Caco-2 (cell line): ENCODE data around the gene CPLX1. TPM values are rescaled to one million over a fixed set of nuclear protein-coding genes. Genes with fewer than 3 reads are reported as not detected.

Source experiments
- BruUV-seq: library from RNA; stranded (reverse); fragments of 400-500 nt; replicated peaks from 2 replicates; lab custom pipeline; 2021; lab: Mats Ljungman, UMichigan
- CTCF ChIA-PET: fragments of 300-600 bp; sonication (Branson Sonifier 250); formaldehyde crosslinking; loops from one replicate; lab custom pipeline; 2022; ENCODE audit warnings: antibody characterized with exemption; lab: Charles Lee
- POLR2A ChIA-PET: fragments of 300-600 bp; sonication (Branson Sonifier 250); formaldehyde crosslinking; loops from one replicate; lab custom pipeline; 2022; ENCODE audit warnings: antibody characterized with exemption; lab: Charles Lee
- DNase-seq, 2 experiments: peaks; one replicate each; pipeline versions ENCODE4 v3.0.0 to v3.0.0-alpha.2; 2020 to 2022
- H3K27me3 ChIP-seq: replicated peaks from 2 replicates; pipeline ENCODE4 v1.6.0; 2011; ENCODE audit warnings: low read length; ENCODE audit not compliant: control insufficient read depth, insufficient read depth
- H3K36me3 ChIP-seq: 2 replicates; pipeline ENCODE4 v1.5.1; 2011; ENCODE audit warnings: low read length; ENCODE audit not compliant: control insufficient read depth, insufficient read depth
- H3K4me1 ChIP-seq: fragments of 250-450 bp; sonication (Bioruptor Pico); 2 replicates; pipeline ENCODE4 v1.5.1; 2020; ENCODE audit warnings: mild to moderate bottlenecking
- H3K4me3 ChIP-seq: 2 replicates; pipeline ENCODE4 v1.5.1; 2011; ENCODE audit warnings: low read depth, mild to moderate bottlenecking, control low read depth, low read length
- H3K9me3 ChIP-seq: fragments of 250-450 bp; sonication (Bioruptor Pico); 2 replicates; pipeline ENCODE4 v1.5.1; 2020; ENCODE audit warnings: mild to moderate bottlenecking, moderate library complexity
- H3K27ac Mint-ChIP-seq: one replicate; pipeline ENCODE4 v1.8.0; 2022; ENCODE audit warnings: mixed read lengths; ENCODE audit not compliant: unreplicated experiment
- H3K27me3 Mint-ChIP-seq: one replicate; pipeline ENCODE4 v1.8.0; 2022; ENCODE audit warnings: mixed read lengths; ENCODE audit not compliant: insufficient read depth, unreplicated experiment
- H3K36me3 Mint-ChIP-seq: one replicate; pipeline ENCODE4 v1.8.0; 2022; ENCODE audit warnings: mild to moderate bottlenecking, mixed read lengths; ENCODE audit not compliant: insufficient read depth, unreplicated experiment
- H3K4me1 Mint-ChIP-seq: one replicate; pipeline ENCODE4 v1.8.0; 2022; ENCODE audit warnings: low read depth, mixed read lengths; ENCODE audit not compliant: unreplicated experiment
- H3K4me3 Mint-ChIP-seq: one replicate; pipeline ENCODE4 v1.8.0; 2022; ENCODE audit warnings: mild to moderate bottlenecking, moderate library complexity, mixed read lengths; ENCODE audit not compliant: unreplicated experiment
- H3K9me3 Mint-ChIP-seq: one replicate; pipeline ENCODE4 v1.8.0; 2022; ENCODE audit warnings: mixed read lengths; ENCODE audit not compliant: unreplicated experiment
- intact Hi-C: fragments of 100-400 bp; cut with micrococcal nuclease; formaldehyde crosslinking; loops from one replicate; pipeline ENCODE4 v1.10.0; 2022; ENCODE audit not compliant: unreplicated experiment
- total RNA-seq: library from RNA; stranded (reverse); gene quantifications from 2 replicates; pipeline ENCODE4 v1.2.3, GENCODE V29; 2022
- TF ChIP-seq, protein P1 (sequence below), 2 experiments: fragments of 200-600 bp in 1 of 2; IDR thresholded peaks; 1 replicate in 1 of 2; 2 replicates in 1 of 2; pipeline versions ENCODE4 v1.5.1 to v1.8.0; 2011 to 2022; ENCODE audit warnings: antibody characterized with exemption in 1 of 2, control low read depth in 1 of 2, inconsistent platforms in 1 of 2, low read depth in 1 of 2, low read length in 1 of 2, mild to moderate bottlenecking in 1 of 2, moderate library complexity in 1 of 2; ENCODE audit not compliant: insufficient read depth in 1 of 2, severe bottlenecking in 1 of 2, unreplicated experiment in 1 of 2

The CPLX1 gene
- total RNA-seq, 1 experiment from 2014 or later, result 20.9 TPM

- Histone ChIP-seq H3K4me1 (peaks cover 7% of the 10 kb centered on the region), H3K36me3 (no peaks in the 10 kb centered on the region), H3K27me3 (no peaks in the 10 kb centered on the region), H3K4me3 (no peak overlapping the region), H3K9me3 (no peaks in the 10 kb centered on the region)
- BruUV-seq, result no TSS peak
- Mint-ChIP-seq H3K27me3 (no peaks in the 10 kb centered on the region), H3K4me3 (no peak overlapping the region), H3K9me3 (no peaks in the 10 kb centered on the region), H3K27ac (no peak overlapping the region), H3K4me1 (peaks cover 8% of the 10 kb centered on the region), H3K36me3 (peaks cover 36% of the 10 kb centered on the region)
- ChIA-PET POLR2A (no interaction called here), CTCF (no interaction called here)
- no peak for DNase-seq
- intact Hi-C loops, result no loop called here
- TF ChIP-seq, protein P1, sequence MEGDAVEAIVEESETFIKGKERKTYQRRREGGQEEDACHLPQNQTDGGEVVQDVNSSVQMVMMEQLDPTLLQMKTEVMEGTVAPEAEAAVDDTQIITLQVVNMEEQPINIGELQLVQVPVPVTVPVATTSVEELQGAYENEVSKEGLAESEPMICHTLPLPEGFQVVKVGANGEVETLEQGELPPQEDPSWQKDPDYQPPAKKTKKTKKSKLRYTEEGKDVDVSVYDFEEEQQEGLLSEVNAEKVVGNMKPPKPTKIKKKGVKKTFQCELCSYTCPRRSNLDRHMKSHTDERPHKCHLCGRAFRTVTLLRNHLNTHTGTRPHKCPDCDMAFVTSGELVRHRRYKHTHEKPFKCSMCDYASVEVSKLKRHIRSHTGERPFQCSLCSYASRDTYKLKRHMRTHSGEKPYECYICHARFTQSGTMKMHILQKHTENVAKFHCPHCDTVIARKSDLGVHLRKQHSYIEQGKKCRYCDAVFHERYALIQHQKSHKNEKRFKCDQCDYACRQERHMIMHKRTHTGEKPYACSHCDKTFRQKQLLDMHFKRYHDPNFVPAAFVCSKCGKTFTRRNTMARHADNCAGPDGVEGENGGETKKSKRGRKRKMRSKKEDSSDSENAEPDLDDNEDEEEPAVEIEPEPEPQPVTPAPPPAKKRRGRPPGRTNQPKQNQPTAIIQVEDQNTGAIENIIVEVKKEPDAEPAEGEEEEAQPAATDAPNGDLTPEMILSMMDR (IDR thresholded peaks at IDR 0.05; ENCODE audit: insufficient read depth in 1 of 2, low read depth in 1 of 2, low read length in 1 of 2, severe bottlenecking in 1 of 2, unreplicated experiment in 1 of 2), result no peak
Observed at GRCh38 chr4:797066-797465, 28.9 kb downstream of the CPLX1 start.

GRCh38 chr4:796206-796605 is 29.7 kb downstream of the CPLX1 start:
- Histone ChIP-seq H3K4me1 (peaks cover 7% of the 10 kb centered on the region), H3K36me3 (no peaks in the 10 kb centered on the region), H3K4me3 (no peak overlapping the region), H3K27me3 (no peaks in the 10 kb centered on the region), H3K9me3 (no peaks in the 10 kb centered on the region)
- intact Hi-C loops, result no loop called here
- TF ChIP-seq, protein P1 (IDR thresholded peaks at IDR 0.05; ENCODE audit: insufficient read depth in 1 of 2, low read depth in 1 of 2, low read length in 1 of 2, severe bottlenecking in 1 of 2, unreplicated experiment in 1 of 2), result no peak
- H3K4me1 Mint-ChIP-seq, result peaks cover 8% of the 10 kb centered on the region
- BruUV-seq, result no TSS peak
- no peak overlapping the region for H3K4me3 Mint-ChIP-seq
- DNase-seq, result no peak
- no peaks in the 10 kb centered on the region for H3K9me3 Mint-ChIP-seq
- peaks cover 36% of the 10 kb centered on the region for H3K36me3 Mint-ChIP-seq
- ChIA-PET CTCF (no interaction called here), POLR2A (no interaction called here)
- H3K27me3 Mint-ChIP-seq, result no peaks in the 10 kb centered on the region
- no peak overlapping the region for H3K27ac Mint-ChIP-seq

GRCh38 chr4:795726-796119 is 30.2 kb downstream of the CPLX1 start:
- Mint-ChIP-seq H3K27ac (no peak overlapping the region), H3K27me3 (no peaks in the 10 kb centered on the region), H3K36me3 (peaks cover 39% of the 10 kb centered on the region), H3K4me1 (peaks cover 12% of the 10 kb centered on the region), H3K9me3 (no peaks in the 10 kb centered on the region), H3K4me3 (no peak overlapping the region)
- Histone ChIP-seq H3K27me3 (no peaks in the 10 kb centered on the region), H3K4me1 (peaks cover 7% of the 10 kb centered on the region), H3K9me3 (no peaks in the 10 kb centered on the region), H3K4me3 (no peak overlapping the region), H3K36me3 (no peaks in the 10 kb centered on the region)
- no TSS peak for BruUV-seq
- no peak for DNase-seq
- CTCF ChIA-PET, result no interaction called here
- TF ChIP-seq, protein P1 (IDR thresholded peaks at IDR 0.05; ENCODE audit: insufficient read depth in 1 of 2, low read depth in 1 of 2, low read length in 1 of 2, severe bottlenecking in 1 of 2, unreplicated experiment in 1 of 2), result no peak
- intact Hi-C loops, result no loop called here
- POLR2A ChIA-PET, result no interaction called here
